ENCODE data around the gene CLN3.
"Not testable (repeated sequence)": the region's sequence is repeated elsewhere in the genome, so short reads cannot be mapped to it uniquely, and the experiment has no call there.

Gene CLN3

GRCh38 chr16:28501258-28502232 is 9.7 kb upstream of the CLN3 start:
- Histone ChIP-seq H3K36me3 (replicated peaks in 1 of 2; ENCODE audit: control insufficient read depth in 2 of 2, insufficient read depth in 2 of 2, low read length in 2 of 2) (no peaks in the 10 kb centered on the region), H4K8ac (ENCODE audit: low read depth, low read length) (no peak overlapping the region), H2BK15ac (ENCODE audit: low read length) (peak overlapping the region; percentile 30), H3K27ac (replicated peaks; ENCODE audit: low read length) (no peak overlapping the region), H4K91ac (ENCODE audit: low read depth, low read length, poor library complexity) (no peak overlapping the region), H3K4ac (ENCODE audit: low read length) (peak overlapping the region; percentile 89), H3K4me3 (ENCODE audit: low read length in 2 of 2) (peak overlapping the region in 1 of 2 donors; percentile 55), H2AK5ac (ENCODE audit: low read depth, low read length) (no peak overlapping the region), H3K14ac (ENCODE audit: low read length) (peak overlapping the region; percentile 75), H3K4me1 (ENCODE audit: control insufficient read depth in 2 of 2, insufficient read depth in 1 of 2, low read depth in 1 of 2, low read length in 2 of 2) (no peaks in the 10 kb centered on the region), H2BK12ac (ENCODE audit: low read length) (peak overlapping the region; percentile 75), H2BK120ac (ENCODE audit: low read depth, low read length) (no peak overlapping the region), H3K4me2 (ENCODE audit: insufficient read depth, low read length, poor library complexity, severe bottlenecking) (no peak overlapping the region), H3K9ac (ENCODE audit: low read depth, low read length, poor library complexity) (peak overlapping the region; percentile 78), H3K27me3 (ENCODE audit: control insufficient read depth in 3 of 3, insufficient read depth in 3 of 3, low read depth in 1 of 3, low read length in 3 of 3) (peaks cover 0 to 13% (median 4%) of the 10 kb centered on the region in 3 experiments), H3K9me3 (replicated peaks in 1 of 2; ENCODE audit: control insufficient read depth in 2 of 2, insufficient read depth in 1 of 2, low read depth in 1 of 2, low read length in 2 of 2) (no peaks in the 10 kb centered on the region), H3K23ac (ENCODE audit: low read depth, low read length, poor library complexity) (peak overlapping the region; percentile 91), H3K18ac (ENCODE audit: low read length) (peak overlapping the region; percentile 27), H3K79me1 (ENCODE audit: low read depth, low read length) (peaks cover 4% of the 10 kb centered on the region), H2AFZ (ENCODE audit: low read length) (no peak overlapping the region), H2BK5ac (ENCODE audit: low read length) (peak overlapping the region; percentile 48)
- no CpG with 5 or more reads among the region's 19 CpGs for WGBS, 2 donors (ENCODE audit: extremely low coverage in 2 of 2, insufficient read length in 2 of 2, insufficient replicate concordance in 1 of 2)
- no peak for DNase-seq (ENCODE audit: low spot score)

GRCh38 chr16:28500476-28501180 is 8.8 kb upstream of the CLN3 start:
- not testable (repeated sequence) for DNase-seq (ENCODE audit: low spot score); H2BK15ac ChIP-seq (ENCODE audit: low read length); H3K4me3 ChIP-seq (ENCODE audit: low read length in 2 of 2); H2BK5ac ChIP-seq (ENCODE audit: low read length); H2BK12ac ChIP-seq (ENCODE audit: low read length); H4K8ac ChIP-seq (ENCODE audit: low read depth, low read length); H2AK5ac ChIP-seq (ENCODE audit: low read depth, low read length); H2BK120ac ChIP-seq (ENCODE audit: low read depth, low read length); H3K4me2 ChIP-seq (ENCODE audit: insufficient read depth, low read length, poor library complexity, severe bottlenecking); H3K4ac ChIP-seq (ENCODE audit: low read length); H3K4me1 ChIP-seq (ENCODE audit: control insufficient read depth in 2 of 2, insufficient read depth in 1 of 2, low read depth in 1 of 2, low read length in 2 of 2); H3K27ac ChIP-seq (replicated peaks; ENCODE audit: low read length); H3K9me3 ChIP-seq (replicated peaks in 1 of 2; ENCODE audit: control insufficient read depth in 2 of 2, insufficient read depth in 1 of 2, low read depth in 1 of 2, low read length in 2 of 2); H3K18ac ChIP-seq (ENCODE audit: low read length); H2AFZ ChIP-seq (ENCODE audit: low read length); H4K91ac ChIP-seq (ENCODE audit: low read depth, low read length, poor library complexity); H3K9ac ChIP-seq (ENCODE audit: low read depth, low read length, poor library complexity); H3K79me1 ChIP-seq (ENCODE audit: low read depth, low read length); H3K36me3 ChIP-seq (replicated peaks in 1 of 2; ENCODE audit: control insufficient read depth in 2 of 2, insufficient read depth in 2 of 2, low read length in 2 of 2); H3K14ac ChIP-seq (ENCODE audit: low read length)
- peak overlapping the region; percentile 10 for H3K23ac ChIP-seq (ENCODE audit: low read depth, low read length, poor library complexity)
- 100% methylated on average over 1 of the region's 18 CpGs; no CpG with 5 or more reads in 1 of the 2 donors for WGBS, 2 donors (ENCODE audit: extremely low coverage in 2 of 2, insufficient read length in 2 of 2, insufficient replicate concordance in 1 of 2)
- H3K27me3 ChIP-seq (ENCODE audit: control insufficient read depth in 3 of 3, insufficient read depth in 3 of 3, low read depth in 1 of 3, low read length in 3 of 3): peaks cover 0 to 20% (median 4%) of the 10 kb centered on the region in 3 experiments

GRCh38 chr16:28499854-28500253 is 8.0 kb upstream of the CLN3 start:
- H3K14ac ChIP-seq (ENCODE audit: low read length): no peak overlapping the region
- H3K4me3 ChIP-seq (ENCODE audit: low read length in 2 of 2): no peak overlapping the region
- no peak overlapping the region for H2BK15ac ChIP-seq (ENCODE audit: low read length)
- H3K18ac ChIP-seq (ENCODE audit: low read length): no peak overlapping the region
- no peak overlapping the region for H2BK12ac ChIP-seq (ENCODE audit: low read length)
- no CpG with 5 or more reads among the region's 10 CpGs for WGBS, 2 donors (ENCODE audit: extremely low coverage in 2 of 2, insufficient read length in 2 of 2, insufficient replicate concordance in 1 of 2)
- H3K9ac ChIP-seq (ENCODE audit: low read depth, low read length, poor library complexity): no peak overlapping the region
- no peak overlapping the region for H2AFZ ChIP-seq (ENCODE audit: low read length)
- H3K36me3 ChIP-seq (replicated peaks in 1 of 2; ENCODE audit: control insufficient read depth in 2 of 2, insufficient read depth in 2 of 2, low read length in 2 of 2): no peaks in the 10 kb centered on the region
- H2BK5ac ChIP-seq (ENCODE audit: low read length): no peak overlapping the region
- no peaks in the 10 kb centered on the region for H3K4me1 ChIP-seq (ENCODE audit: control insufficient read depth in 2 of 2, insufficient read depth in 1 of 2, low read depth in 1 of 2, low read length in 2 of 2)
- no peak overlapping the region for H3K4me2 ChIP-seq (ENCODE audit: insufficient read depth, low read length, poor library complexity, severe bottlenecking)
- H3K23ac ChIP-seq (ENCODE audit: low read depth, low read length, poor library complexity): no peak overlapping the region
- H4K8ac ChIP-seq (ENCODE audit: low read depth, low read length): no peak overlapping the region
- H2AK5ac ChIP-seq (ENCODE audit: low read depth, low read length): no peak overlapping the region
- H2BK120ac ChIP-seq (ENCODE audit: low read depth, low read length): no peak overlapping the region
- peaks cover 4% of the 10 kb centered on the region for H3K79me1 ChIP-seq (ENCODE audit: low read depth, low read length)
- no peaks in the 10 kb centered on the region for H3K9me3 ChIP-seq (replicated peaks in 1 of 2; ENCODE audit: control insufficient read depth in 2 of 2, insufficient read depth in 1 of 2, low read depth in 1 of 2, low read length in 2 of 2)
- H4K91ac ChIP-seq (ENCODE audit: low read depth, low read length, poor library complexity): no peak overlapping the region
- H3K4ac ChIP-seq (ENCODE audit: low read length): no peak overlapping the region
- H3K27ac ChIP-seq (replicated peaks; ENCODE audit: low read length): no peak overlapping the region
- no peak for DNase-seq (ENCODE audit: low spot score)
- peaks cover 0 to 28% (median 4%) of the 10 kb centered on the region in 3 experiments for H3K27me3 ChIP-seq (ENCODE audit: control insufficient read depth in 3 of 3, insufficient read depth in 3 of 3, low read depth in 1 of 3, low read length in 3 of 3)

Data from neuronal stem cell (in vitro differentiated cells).